Heart left ventricle (tissue), 13 donors: ENCODE data around the gene CDC42EP3.

Experiments
- POLR2A ChIP-seq, 2 donors: fragments of 450-650 bp; IDR thresholded peaks; one replicate each; pipeline ENCODE4 v1.6.1; 2017; ENCODE audit warnings: antibody characterized with exemption in 2 of 2, mild to moderate bottlenecking in 2 of 2, moderate library complexity in 2 of 2
- TF ChIP-seq, protein P1 (sequence below), 12 donors: fragments of 200-600 bp; sonication (generic) in 4 of 12; IDR thresholded peaks; one replicate each; pipeline versions ENCODE4 v1.5.0 to v1.8.0; 2018 to 2022; ENCODE audit warnings: antibody characterized with exemption in 12 of 12, mild to moderate bottlenecking in 5 of 12
- donor health status: ischemic (EF 13 %, LVEDD 7.1; RV severe dilation, severe dysfunction).
- donor health status: DM: no; HTN: yes; CAD: no.
- donor health status: DM: no; HTN: no; CAD: no.
- donor health status: ischemic (EF 25% LVEDD 6.9; RV normal size, moderate dysfunction).
- donor health status: ischemic (EF 25% LVEDD 5.7; RV mildly dilated, moderate dysfunction).
- donor health status: ischemic (EF 35%, LVEDD 5.7; RV mildly dilated, moderate dysfunction).
- donor health status: nonischemic (EF 11% LVEDD 7.7; RV severe dilation, severe dysfunction).
- donor health status: DM: yes; HTN: yes; CAD: no.
- donor health status: PGD.
- donor health status: ischemic (EF 29% LVEDD 5.4; RV normal size, mild dysfunction).
- donor health status: nonischemic (EF 23%, LVEDD 6.1; RV moderate dilation, normal function).

DNA sequence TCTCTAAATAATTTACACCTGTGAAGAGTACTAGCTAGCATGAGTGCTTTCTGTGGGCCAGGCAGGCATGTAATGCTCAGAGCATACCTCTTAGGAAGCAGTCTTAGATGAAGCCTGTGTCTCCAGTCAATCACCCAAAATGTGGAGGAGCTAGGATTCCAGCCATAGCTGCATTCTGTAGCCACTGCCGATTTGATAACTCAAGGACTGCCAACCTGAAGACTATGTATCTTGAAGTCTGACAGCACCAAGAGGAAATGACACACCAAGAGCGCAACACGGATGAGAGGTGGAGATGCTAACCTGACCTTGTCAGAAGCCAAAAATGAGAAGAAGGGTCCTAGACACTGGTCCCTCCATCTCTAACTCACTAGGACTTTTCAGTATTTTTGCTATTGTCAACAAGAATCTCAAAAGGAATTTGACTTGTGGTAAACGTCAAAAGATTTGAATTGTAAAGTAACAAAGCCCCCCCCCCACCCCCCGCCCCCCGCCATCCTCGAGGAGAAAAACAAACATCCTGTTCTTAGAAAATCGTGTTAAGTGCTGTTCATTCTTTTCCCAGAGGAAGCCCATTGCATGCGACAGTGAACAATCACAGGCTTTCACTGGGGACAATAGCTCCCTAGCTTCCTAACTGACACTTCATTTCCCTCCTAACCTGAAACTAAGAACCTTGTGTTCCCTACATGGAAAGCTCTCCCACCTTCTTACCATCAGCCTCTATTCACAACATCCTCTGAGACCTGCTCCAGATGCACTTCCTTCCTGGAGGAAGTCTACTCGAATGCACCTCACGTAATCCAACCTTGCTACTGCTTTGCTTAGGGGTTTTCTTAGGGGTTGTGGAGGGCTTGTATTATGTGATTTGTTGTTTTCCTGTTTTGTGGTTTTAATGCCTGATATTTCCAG lies 14.7 kb downstream of the CDC42EP3 start:
- TF ChIP-seq, protein P1, sequence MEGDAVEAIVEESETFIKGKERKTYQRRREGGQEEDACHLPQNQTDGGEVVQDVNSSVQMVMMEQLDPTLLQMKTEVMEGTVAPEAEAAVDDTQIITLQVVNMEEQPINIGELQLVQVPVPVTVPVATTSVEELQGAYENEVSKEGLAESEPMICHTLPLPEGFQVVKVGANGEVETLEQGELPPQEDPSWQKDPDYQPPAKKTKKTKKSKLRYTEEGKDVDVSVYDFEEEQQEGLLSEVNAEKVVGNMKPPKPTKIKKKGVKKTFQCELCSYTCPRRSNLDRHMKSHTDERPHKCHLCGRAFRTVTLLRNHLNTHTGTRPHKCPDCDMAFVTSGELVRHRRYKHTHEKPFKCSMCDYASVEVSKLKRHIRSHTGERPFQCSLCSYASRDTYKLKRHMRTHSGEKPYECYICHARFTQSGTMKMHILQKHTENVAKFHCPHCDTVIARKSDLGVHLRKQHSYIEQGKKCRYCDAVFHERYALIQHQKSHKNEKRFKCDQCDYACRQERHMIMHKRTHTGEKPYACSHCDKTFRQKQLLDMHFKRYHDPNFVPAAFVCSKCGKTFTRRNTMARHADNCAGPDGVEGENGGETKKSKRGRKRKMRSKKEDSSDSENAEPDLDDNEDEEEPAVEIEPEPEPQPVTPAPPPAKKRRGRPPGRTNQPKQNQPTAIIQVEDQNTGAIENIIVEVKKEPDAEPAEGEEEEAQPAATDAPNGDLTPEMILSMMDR (IDR thresholded peaks at IDR 0.05) = no peak
- no peak for TF ChIP-seq POLR2A (IDR thresholded peaks at IDR 0.05)
